NCI-H1436 treated with DMSO at 0.1 percent for 48 hours (cell line): Measurements from ENCODE around the gene MIPEP.

Experiments
- DNase-seq: peaks from one replicate; lab custom pipeline; 2025; lab: John Stamatoyannopoulos, UW

The MIPEP gene

GRCh38 chr13:23680845-23681669, 208.1 kb downstream of the MIPEP start:
- no peak for DNase-seq
